GM21529 (cell line): ENCODE measurements around the gene SLC25A46.
"Not testable (repeated sequence)": the region's sequence is repeated elsewhere in the genome, so short reads cannot be mapped to it uniquely, and the experiment has no call there.

ENCODE experiments used
- ATAC-seq: cut with Tn5 transposase; IDR thresholded peaks from one replicate; pipeline ENCODE4 v1.9.1; 2021; ENCODE audit not compliant: unreplicated experiment

SLC25A46 gene

GRCh38 chr5:110754181-110754580 is 15.4 kb downstream of the SLC25A46 start:
- ATAC-seq: no peak

- no peak for ATAC-seq
Measured at GRCh38 chr5:110757118-110757729, 18.4 kb downstream of the SLC25A46 start.

- ATAC-seq: no peak
Measured at GRCh38 chr5:110760158-110760557, 21.4 kb downstream of the SLC25A46 start.

- ATAC-seq: no peak
Measured at GRCh38 chr5:110768138-110768860, 29.5 kb downstream of the SLC25A46 start.

GRCh38 chr5:110769000-110769681 is 30.3 kb downstream of the SLC25A46 start:
- ATAC-seq: no peak

GRCh38 chr5:110770286-110770685 is 31.5 kb downstream of the SLC25A46 start:
- ATAC-seq: no peak

- no peak for ATAC-seq
Measured at GRCh38 chr5:110784901-110785300, 46.1 kb downstream of the SLC25A46 start.

GRCh38 chr5:110785356-110785755 is 46.5 kb downstream of the SLC25A46 start:
- ATAC-seq: no peak

- not testable (repeated sequence) for ATAC-seq
Measured at GRCh38 chr5:110788006-110788405, 49.2 kb downstream of the SLC25A46 start.

- no peak for ATAC-seq
Measured at GRCh38 chr5:110790673-110791072, 51.9 kb downstream of the SLC25A46 start.

GRCh38 chr5:110802998-110803397 is 64.2 kb downstream of the SLC25A46 start:
- ATAC-seq: no peak

- no peak for ATAC-seq
Measured at GRCh38 chr5:110803467-110804326, 64.9 kb downstream of the SLC25A46 start.

GRCh38 chr5:110807169-110807568 is 68.4 kb downstream of the SLC25A46 start:
- no peak for ATAC-seq

- no peak for ATAC-seq
Measured at GRCh38 chr5:110809006-110809405, 70.2 kb downstream of the SLC25A46 start.
